Measurements from ENCODE around the gene RPP30. TPM values are rescaled to one million over a fixed set of nuclear protein-coding genes. Genes with fewer than 3 reads are reported as not detected.

RPP30 gene
- total and polyA plus RNA-seq, 4 donors = 11.2 to 22.6 (median 13.0) TPM

DNA sequence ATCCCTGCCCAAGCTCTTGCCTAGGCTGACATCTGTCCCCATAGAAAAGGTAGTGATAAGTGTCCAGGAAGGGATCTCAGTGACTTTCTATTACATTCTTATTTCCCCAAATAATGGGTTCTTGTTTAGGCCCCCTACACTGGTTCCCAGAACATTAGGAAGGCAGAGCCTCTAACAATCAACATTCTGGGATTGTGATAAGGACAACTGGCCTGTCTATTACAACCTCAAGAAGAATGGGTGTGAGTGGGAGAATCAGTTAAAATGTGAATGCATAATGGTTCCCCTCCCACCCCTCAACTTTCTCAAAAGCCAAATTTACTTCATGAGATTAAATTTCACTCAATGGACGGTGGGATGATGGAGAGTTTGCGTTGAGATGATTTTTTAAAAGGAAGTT is 55.5 kb downstream of the RPP30 start:
- no peak overlapping the region for H3K9ac ChIP-seq (ENCODE audit: low read depth in 1 of 2, low read length in 2 of 2)
- no peaks in the 10 kb centered on the region for H3K36me3 ChIP-seq (ENCODE audit: control insufficient read depth in 4 of 4, insufficient read depth in 3 of 4, low read depth in 1 of 4, low read length in 3 of 4)
- H3K4me3 ChIP-seq (ENCODE audit: low read depth in 1 of 3, low read length in 3 of 3) = no peak overlapping the region
- H3K9me3 ChIP-seq (ENCODE audit: control insufficient read depth in 4 of 4, low read length in 3 of 4) = no peaks in the 10 kb centered on the region
- TF ChIP-seq RAD21 (IDR thresholded peaks at IDR 0.05) (no peak), GABPA (IDR thresholded peaks at IDR 0.05 in 1 of 2, conservative IDR thresholded peaks at IDR 0.05 in 1 of 2) (no peak), FOXA2 (IDR thresholded peaks at IDR 0.05) (no peak), RXRA (IDR thresholded peaks at IDR 0.05) (no peak), YY1 (IDR thresholded peaks at IDR 0.05) (no peak), SP1 (IDR thresholded peaks at IDR 0.05) (no peak), JUND (IDR thresholded peaks at IDR 0.05) (no peak), HNF4G (IDR thresholded peaks at IDR 0.05) (no peak), NR2F2 (IDR thresholded peaks at IDR 0.05) (no peak), HNF4A (conservative IDR thresholded peaks at IDR 0.05) (no peak), FOXA1 (IDR thresholded peaks at IDR 0.05) (no peak), EGR1 (IDR thresholded peaks at IDR 0.05; ENCODE audit: low read depth in 2 of 2) (no peak), TAF1 (conservative IDR thresholded peaks at IDR 0.05) (no peak)
- TF ChIP-seq, protein P1, sequence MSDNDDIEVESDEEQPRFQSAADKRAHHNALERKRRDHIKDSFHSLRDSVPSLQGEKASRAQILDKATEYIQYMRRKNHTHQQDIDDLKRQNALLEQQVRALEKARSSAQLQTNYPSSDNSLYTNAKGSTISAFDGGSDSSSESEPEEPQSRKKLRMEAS (IDR thresholded peaks at IDR 0.05) = no peak
- TF ChIP-seq, protein P2, sequence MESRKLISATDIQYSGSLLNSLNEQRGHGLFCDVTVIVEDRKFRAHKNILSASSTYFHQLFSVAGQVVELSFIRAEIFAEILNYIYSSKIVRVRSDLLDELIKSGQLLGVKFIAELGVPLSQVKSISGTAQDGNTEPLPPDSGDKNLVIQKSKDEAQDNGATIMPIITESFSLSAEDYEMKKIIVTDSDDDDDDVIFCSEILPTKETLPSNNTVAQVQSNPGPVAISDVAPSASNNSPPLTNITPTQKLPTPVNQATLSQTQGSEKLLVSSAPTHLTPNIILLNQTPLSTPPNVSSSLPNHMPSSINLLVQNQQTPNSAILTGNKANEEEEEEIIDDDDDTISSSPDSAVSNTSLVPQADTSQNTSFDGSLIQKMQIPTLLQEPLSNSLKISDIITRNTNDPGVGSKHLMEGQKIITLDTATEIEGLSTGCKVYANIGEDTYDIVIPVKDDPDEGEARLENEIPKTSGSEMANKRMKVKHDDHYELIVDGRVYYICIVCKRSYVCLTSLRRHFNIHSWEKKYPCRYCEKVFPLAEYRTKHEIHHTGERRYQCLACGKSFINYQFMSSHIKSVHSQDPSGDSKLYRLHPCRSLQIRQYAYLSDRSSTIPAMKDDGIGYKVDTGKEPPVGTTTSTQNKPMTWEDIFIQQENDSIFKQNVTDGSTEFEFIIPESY (IDR thresholded peaks at IDR 0.05) = no peak
- TF ChIP-seq, protein P3, sequence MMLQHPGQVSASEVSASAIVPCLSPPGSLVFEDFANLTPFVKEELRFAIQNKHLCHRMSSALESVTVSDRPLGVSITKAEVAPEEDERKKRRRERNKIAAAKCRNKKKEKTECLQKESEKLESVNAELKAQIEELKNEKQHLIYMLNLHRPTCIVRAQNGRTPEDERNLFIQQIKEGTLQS (IDR thresholded peaks at IDR 0.05) = no peak
- TF ChIP-seq, protein P4, sequence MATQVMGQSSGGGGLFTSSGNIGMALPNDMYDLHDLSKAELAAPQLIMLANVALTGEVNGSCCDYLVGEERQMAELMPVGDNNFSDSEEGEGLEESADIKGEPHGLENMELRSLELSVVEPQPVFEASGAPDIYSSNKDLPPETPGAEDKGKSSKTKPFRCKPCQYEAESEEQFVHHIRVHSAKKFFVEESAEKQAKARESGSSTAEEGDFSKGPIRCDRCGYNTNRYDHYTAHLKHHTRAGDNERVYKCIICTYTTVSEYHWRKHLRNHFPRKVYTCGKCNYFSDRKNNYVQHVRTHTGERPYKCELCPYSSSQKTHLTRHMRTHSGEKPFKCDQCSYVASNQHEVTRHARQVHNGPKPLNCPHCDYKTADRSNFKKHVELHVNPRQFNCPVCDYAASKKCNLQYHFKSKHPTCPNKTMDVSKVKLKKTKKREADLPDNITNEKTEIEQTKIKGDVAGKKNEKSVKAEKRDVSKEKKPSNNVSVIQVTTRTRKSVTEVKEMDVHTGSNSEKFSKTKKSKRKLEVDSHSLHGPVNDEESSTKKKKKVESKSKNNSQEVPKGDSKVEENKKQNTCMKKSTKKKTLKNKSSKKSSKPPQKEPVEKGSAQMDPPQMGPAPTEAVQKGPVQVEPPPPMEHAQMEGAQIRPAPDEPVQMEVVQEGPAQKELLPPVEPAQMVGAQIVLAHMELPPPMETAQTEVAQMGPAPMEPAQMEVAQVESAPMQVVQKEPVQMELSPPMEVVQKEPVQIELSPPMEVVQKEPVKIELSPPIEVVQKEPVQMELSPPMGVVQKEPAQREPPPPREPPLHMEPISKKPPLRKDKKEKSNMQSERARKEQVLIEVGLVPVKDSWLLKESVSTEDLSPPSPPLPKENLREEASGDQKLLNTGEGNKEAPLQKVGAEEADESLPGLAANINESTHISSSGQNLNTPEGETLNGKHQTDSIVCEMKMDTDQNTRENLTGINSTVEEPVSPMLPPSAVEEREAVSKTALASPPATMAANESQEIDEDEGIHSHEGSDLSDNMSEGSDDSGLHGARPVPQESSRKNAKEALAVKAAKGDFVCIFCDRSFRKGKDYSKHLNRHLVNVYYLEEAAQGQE (IDR thresholded peaks at IDR 0.05) = no peak
- TF ChIP-seq, protein P5, sequence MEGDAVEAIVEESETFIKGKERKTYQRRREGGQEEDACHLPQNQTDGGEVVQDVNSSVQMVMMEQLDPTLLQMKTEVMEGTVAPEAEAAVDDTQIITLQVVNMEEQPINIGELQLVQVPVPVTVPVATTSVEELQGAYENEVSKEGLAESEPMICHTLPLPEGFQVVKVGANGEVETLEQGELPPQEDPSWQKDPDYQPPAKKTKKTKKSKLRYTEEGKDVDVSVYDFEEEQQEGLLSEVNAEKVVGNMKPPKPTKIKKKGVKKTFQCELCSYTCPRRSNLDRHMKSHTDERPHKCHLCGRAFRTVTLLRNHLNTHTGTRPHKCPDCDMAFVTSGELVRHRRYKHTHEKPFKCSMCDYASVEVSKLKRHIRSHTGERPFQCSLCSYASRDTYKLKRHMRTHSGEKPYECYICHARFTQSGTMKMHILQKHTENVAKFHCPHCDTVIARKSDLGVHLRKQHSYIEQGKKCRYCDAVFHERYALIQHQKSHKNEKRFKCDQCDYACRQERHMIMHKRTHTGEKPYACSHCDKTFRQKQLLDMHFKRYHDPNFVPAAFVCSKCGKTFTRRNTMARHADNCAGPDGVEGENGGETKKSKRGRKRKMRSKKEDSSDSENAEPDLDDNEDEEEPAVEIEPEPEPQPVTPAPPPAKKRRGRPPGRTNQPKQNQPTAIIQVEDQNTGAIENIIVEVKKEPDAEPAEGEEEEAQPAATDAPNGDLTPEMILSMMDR (IDR thresholded peaks at IDR 0.05; ENCODE audit: low read depth, low read length, missing input control) = no peak
- no peak overlapping the region for H3K27ac ChIP-seq (ENCODE audit: low read depth in 1 of 2, low read length in 2 of 2)
- 82% methylated on average over 2 of the region's 2 CpGs for WGBS
- no peak for DNase-seq (ENCODE audit: low spot score)
- H3K4me1 ChIP-seq (ENCODE audit: control insufficient read depth in 4 of 4, insufficient read depth in 4 of 4, low read length in 3 of 4) = peaks cover 0 to 3% (median 0%) of the 10 kb centered on the region in 4 donors
- H3K27me3 ChIP-seq (ENCODE audit: control insufficient read depth in 4 of 4, insufficient read depth in 4 of 4, low read length in 3 of 4) = no peaks in the 10 kb centered on the region

Measured in liver (tissue), 9 donors.